AG10803 (cell line): ENCODE results near the gene TASP1.

Source experiments
- DNase-seq: peaks from one replicate; pipeline ENCODE4 v3.0.0; 2010; ENCODE audit warnings: low read depth
- H3K4me3 ChIP-seq: 2 replicates; pipeline ENCODE4 v1.5.1; 2011; ENCODE audit warnings: mild to moderate bottlenecking, low read length, control low read depth
- TF ChIP-seq, protein P1 (sequence below): conservative IDR thresholded peaks from 2 replicates; pipeline ENCODE4 v1.5.1; 2011; ENCODE audit warnings: mild to moderate bottlenecking, low read length, control low read depth, inconsistent platforms

TASP1 gene

GRCh38 chr20:13588049-13588448 is 50.7 kb downstream of the TASP1 start:
- H3K4me3 ChIP-seq = no peak overlapping the region
- TF ChIP-seq, protein P1, sequence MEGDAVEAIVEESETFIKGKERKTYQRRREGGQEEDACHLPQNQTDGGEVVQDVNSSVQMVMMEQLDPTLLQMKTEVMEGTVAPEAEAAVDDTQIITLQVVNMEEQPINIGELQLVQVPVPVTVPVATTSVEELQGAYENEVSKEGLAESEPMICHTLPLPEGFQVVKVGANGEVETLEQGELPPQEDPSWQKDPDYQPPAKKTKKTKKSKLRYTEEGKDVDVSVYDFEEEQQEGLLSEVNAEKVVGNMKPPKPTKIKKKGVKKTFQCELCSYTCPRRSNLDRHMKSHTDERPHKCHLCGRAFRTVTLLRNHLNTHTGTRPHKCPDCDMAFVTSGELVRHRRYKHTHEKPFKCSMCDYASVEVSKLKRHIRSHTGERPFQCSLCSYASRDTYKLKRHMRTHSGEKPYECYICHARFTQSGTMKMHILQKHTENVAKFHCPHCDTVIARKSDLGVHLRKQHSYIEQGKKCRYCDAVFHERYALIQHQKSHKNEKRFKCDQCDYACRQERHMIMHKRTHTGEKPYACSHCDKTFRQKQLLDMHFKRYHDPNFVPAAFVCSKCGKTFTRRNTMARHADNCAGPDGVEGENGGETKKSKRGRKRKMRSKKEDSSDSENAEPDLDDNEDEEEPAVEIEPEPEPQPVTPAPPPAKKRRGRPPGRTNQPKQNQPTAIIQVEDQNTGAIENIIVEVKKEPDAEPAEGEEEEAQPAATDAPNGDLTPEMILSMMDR = no peak
- no peak for DNase-seq

DNA sequence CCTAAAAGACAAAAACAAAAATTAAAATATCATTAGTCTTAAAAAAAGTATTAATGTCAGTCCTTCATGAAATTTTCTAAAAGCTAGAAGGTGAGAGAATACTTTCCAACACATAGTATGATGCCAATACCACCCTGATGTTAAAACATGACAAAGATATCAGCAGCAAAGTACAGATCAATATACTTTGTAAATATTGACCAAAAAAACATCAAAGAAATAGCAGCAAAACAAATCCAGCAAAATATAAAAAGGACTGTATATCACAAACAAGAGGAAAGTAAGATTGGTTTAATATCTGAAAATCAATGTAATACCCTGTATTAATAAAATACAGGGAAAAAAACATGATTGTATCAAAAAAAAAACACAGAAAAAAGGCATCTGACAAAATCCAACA is 51.4 kb downstream of the TASP1 start:
- TF ChIP-seq, protein P1 = no peak
- no peak for DNase-seq
- H3K4me3 ChIP-seq = no peak overlapping the region

DNA sequence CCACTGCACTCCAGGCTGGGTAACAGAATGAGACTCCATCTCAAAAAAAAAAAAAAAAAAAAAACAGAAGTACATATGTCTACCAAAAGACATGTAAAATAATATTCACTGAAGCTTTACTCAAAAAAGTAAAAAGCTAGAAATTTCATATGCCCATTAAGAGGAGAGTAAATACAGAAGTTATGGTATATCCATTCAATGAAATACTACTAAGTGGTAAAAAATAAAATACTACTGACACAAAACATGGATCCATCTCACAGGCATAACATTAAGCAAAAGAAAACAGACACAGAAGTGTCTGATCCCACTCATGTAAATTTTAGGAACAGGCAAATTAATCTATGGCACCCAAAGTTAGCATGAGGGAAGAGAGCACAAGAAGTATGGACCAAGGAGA is 52.6 kb downstream of the TASP1 start:
- TF ChIP-seq, protein P1 = no peak
- no peak overlapping the region for H3K4me3 ChIP-seq
- DNase-seq = no peak

DNA sequence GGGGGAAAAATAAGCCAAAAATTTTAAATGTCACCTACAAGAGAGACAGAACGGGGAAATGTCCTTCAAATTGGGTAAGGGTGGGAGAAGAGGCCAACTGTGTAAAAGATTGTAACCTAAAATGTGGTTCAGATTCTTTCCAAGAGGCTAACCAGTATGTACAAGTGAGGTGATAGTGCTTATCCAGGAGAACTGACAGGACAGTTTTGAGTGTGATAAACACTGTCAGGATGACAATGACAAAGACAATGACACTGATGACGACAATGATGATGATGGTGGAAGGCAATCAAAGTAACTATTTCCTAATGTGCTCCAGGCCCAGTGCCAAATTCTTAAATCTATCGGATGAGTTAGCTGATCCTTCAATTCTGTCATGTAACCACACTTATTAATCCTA is 57.3 kb downstream of the TASP1 start:
- no peak for DNase-seq
- no peak overlapping the region for H3K4me3 ChIP-seq
- TF ChIP-seq, protein P1 = no peak

- TF ChIP-seq, protein P1 = no peak
- DNase-seq = no peak
- H3K4me3 ChIP-seq = no peak overlapping the region
Measured at GRCh38 chr20:13580707-13581106, 58.0 kb downstream of the TASP1 start.

DNA sequence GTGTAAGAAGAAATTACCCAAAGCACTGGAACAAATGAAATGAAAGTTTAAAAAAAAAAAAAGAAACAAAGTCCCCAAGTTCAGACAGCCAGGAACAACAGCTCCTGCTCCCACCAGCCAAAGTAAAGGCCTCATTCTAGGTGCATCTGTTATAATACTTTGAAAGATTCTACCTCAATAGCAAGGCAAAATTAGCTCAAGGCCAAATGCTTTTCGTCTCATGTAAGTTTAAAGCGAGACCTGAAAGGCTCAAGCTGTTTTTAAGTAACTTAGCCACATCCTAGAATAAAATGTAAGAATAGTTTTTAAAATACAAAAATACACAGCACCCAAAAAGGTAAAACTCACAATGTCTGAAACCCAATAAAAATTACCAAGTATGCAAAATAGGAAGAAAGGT is 64.7 kb downstream of the TASP1 start:
- DNase-seq = no peak
- no peak overlapping the region for H3K4me3 ChIP-seq
- TF ChIP-seq, protein P1 = no peak

- no peak for DNase-seq
- H3K4me3 ChIP-seq = no peak overlapping the region
- TF ChIP-seq, protein P1 = no peak
Measured at GRCh38 chr20:13571662-13572061, 67.1 kb downstream of the TASP1 start.
